AG10803 (cell line): Measurements from ENCODE around the gene BLOC1S4.
A peak's percentile ranks its signal among the peaks of the same experiment; 100 is the strongest.
"Not testable (repeated sequence)": the region's sequence is repeated elsewhere in the genome, so short reads cannot be mapped to it uniquely, and the experiment has no call there.

Experiments
- DNase-seq: peaks from one replicate; pipeline ENCODE4 v3.0.0; 2010; ENCODE audit warnings: low read depth
- H3K4me3 ChIP-seq: 2 replicates; pipeline ENCODE4 v1.5.1; 2011; ENCODE audit warnings: mild to moderate bottlenecking, low read length, control low read depth
- TF ChIP-seq, protein P1 (sequence below): conservative IDR thresholded peaks from 2 replicates; pipeline ENCODE4 v1.5.1; 2011; ENCODE audit warnings: mild to moderate bottlenecking, low read length, control low read depth, inconsistent platforms

The BLOC1S4 gene, protein sequence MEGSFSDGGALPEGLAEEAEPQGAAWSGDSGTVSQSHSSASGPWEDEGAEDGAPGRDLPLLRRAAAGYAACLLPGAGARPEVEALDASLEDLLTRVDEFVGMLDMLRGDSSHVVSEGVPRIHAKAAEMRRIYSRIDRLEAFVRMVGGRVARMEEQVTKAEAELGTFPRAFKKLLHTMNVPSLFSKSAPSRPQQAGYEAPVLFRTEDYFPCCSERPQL

GRCh38 chr4:6716018-6716911 lies at the start of gene BLOC1S4:
Gene BLOC1S4, plus strand, starts transcription at chr4:6716174. Its CDS starts 36 bp downstream, at chr4:6716210.
- peak within 1 kb of the TSS; percentile 91 for H3K4me3 ChIP-seq
- TF ChIP-seq, protein P1, sequence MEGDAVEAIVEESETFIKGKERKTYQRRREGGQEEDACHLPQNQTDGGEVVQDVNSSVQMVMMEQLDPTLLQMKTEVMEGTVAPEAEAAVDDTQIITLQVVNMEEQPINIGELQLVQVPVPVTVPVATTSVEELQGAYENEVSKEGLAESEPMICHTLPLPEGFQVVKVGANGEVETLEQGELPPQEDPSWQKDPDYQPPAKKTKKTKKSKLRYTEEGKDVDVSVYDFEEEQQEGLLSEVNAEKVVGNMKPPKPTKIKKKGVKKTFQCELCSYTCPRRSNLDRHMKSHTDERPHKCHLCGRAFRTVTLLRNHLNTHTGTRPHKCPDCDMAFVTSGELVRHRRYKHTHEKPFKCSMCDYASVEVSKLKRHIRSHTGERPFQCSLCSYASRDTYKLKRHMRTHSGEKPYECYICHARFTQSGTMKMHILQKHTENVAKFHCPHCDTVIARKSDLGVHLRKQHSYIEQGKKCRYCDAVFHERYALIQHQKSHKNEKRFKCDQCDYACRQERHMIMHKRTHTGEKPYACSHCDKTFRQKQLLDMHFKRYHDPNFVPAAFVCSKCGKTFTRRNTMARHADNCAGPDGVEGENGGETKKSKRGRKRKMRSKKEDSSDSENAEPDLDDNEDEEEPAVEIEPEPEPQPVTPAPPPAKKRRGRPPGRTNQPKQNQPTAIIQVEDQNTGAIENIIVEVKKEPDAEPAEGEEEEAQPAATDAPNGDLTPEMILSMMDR: 0 out of 2 replicates have a peak, but pooled peaks have one; percentile 3
- peak; percentile 92 for DNase-seq

DNA sequence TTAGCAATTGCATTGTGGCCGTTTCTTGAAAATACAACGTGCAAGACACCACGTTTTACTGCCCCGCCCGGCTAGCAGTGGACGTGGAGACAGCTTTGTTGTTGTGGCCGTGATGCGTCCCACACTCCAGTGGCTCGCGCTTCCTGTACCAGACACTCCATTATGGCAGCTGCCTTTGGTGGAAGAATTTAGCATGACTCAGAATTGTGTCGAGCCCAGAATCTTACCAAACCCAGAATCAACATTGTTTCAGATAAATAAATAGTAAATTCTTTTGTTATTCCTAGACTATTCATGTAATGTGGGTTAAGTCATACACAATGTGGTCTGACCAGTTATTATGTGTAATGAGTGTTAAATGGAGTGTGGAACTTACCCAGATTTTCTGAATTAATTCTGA lies 47.6 kb upstream of the BLOC1S4 start:
- peak; percentile 59 for DNase-seq
- no peak overlapping the region for H3K4me3 ChIP-seq
- TF ChIP-seq, protein P1: no peak

DNA sequence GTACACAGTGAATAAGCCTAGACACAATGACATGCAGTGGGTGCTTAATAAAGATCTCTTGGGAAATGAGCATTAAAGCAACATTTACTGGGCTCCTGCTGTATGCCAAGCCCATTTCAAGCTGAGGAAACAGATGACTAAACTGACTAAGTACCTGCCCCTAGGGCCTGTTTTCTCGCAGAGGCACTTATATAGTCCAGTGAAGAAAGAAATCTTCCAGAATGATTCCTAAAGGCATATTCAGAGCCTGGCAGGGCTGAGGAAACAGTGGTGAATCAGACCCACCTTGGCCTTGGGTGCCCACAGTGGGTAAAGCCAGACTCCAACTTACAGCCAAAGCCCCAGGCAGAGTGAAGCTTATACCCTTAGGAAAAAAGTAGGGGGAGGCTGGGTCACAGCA lies 44.3 kb upstream of the BLOC1S4 start:
- TF ChIP-seq, protein P1: no peak
- no peak overlapping the region for H3K4me3 ChIP-seq
- DNase-seq: no peak

GRCh38 chr4:6672131-6672530 lies 43.8 kb upstream of the BLOC1S4 start:
- TF ChIP-seq, protein P1: no peak
- no peak overlapping the region for H3K4me3 ChIP-seq
- no peak for DNase-seq

DNA sequence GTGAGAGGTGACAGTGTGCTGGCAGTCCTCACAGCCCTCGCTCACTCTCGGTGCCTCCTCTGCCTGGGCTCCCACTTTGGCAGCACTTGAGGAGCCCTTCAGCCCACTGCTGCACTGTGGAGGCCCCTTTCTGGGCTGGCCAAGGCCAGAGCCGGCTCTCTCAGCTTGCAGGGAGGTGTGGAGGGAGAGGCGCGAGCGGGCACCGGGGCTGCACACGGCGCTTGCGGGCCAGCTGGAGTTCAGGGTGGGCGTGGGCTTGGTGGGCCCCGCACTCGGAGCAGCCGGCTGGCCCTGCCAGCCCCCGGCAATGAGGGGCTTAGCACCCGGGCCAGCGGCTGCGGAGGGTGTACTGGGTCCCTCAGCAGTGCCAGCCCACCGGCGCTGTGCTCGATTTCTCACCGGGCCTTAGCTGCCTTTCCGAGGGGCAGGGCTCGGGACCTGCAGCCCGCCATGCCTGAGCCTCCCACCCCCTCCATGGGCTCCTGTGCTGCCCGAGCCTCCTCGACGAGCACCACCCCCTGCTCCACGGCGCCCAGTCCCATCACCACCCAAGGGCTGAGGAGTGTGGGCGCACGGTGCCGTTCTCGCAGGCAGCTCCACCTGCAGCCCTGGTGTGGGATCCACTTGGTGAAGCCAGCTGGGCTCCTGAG lies 43.3 kb upstream of the BLOC1S4 start:
- not testable (repeated sequence) for H3K4me3 ChIP-seq

GRCh38 chr4:6673191-6673659 lies 42.7 kb upstream of the BLOC1S4 start:
- not testable (repeated sequence) for DNase-seq

More for the DNA sequence above, 43.3 kb upstream of the BLOC1S4 start:
- DNase-seq: not testable (repeated sequence)

DNA sequence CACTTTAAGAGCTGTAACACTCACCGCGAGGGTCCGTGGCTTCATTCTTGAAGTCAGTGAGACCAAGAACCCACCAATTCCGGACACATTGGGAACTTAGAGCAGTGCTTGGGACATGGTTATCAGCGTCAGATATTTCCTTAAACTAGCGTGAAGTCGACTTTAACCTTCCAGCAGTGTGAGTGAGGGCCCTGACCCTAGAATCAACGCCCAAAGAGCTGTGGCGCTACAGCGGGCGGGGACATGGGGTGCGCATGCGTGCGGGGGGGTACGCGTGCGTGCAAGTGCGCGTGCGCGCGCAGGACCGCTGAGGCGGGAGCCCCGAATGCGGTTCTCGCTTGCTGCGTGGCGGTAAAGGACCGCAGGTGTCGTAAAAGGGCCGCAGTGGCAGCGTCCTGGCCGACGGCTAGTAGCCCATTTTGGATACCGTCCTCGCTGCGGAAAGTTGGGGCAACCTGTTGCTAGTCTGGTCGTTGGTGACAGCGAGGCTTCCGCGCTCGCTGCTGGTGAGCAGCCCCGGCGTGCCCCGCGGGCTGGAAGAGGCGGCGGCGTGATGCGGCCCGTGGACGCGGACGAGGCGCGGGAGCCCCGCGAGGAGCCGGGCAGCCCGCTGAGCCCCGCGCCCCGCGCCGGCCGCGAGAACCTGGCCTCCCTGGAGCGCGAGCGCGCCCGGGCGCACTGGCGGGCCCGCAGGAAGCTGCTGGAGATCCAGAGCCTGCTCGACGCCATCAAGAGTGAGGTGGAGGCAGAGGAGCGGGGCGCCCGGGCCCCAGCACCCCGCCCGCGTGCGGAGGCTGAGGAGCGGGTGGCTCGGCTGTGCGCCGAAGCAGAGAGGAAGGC lies 42.1 kb upstream of the BLOC1S4 start:
- peak; percentile 95 for DNase-seq
- peak overlapping the region; percentile 72 for H3K4me3 ChIP-seq
- TF ChIP-seq, protein P1: no peak

More at GRCh38 chr4:6673191-6673659, 42.7 kb upstream of the BLOC1S4 start:
- peak overlapping the region; percentile 72 for H3K4me3 ChIP-seq
